Pancreas (tissue), 10 donors: Measurements from ENCODE around the gene PIGL. TPM values are rescaled to one million over a fixed set of nuclear protein-coding genes. Genes with fewer than 3 reads are reported as not detected.

Source experiments
- ATAC-seq, 4 donors: fragments of 200-7000 bp; cut with Tn5 transposase; one replicate each; pipeline versions ENCODE4 v1.8.0 to v1.9.1; 2020; ENCODE audit warnings: mild to moderate bottlenecking in 4 of 4, moderate library complexity in 4 of 4
- DNase-seq, 6 donors: peaks; one replicate each; pipeline ENCODE4 v3.0.0-alpha.2; 2020
- FAIRE-seq: peaks from 2 replicates; lab custom pipeline; 2012; peaks lifted over from hg19 to GRCh38; lab: Jason Lieb, UNC
- H3K27ac ChIP-seq, 4 donors: fragments of 200-600 bp; sonication (generic); 1 replicate in 3 of 4; 2 replicates in 1 of 4; pipeline versions ENCODE4 v1.5.0 to v1.8.0; 2020
- H3K27me3 ChIP-seq, 4 donors: fragments of 200-600 bp; one replicate each; pipeline ENCODE4 v1.8.0; 2021
- H3K36me3 ChIP-seq, 3 donors: fragments of 200-600 bp; sonication (generic) in 1 of 3; one replicate each; pipeline versions ENCODE4 v1.5.0 to v1.8.0; 2020 to 2021
- H3K4me1 ChIP-seq, 3 donors: fragments of 200-600 bp; one replicate each; pipeline ENCODE4 v1.8.0; 2021
- H3K4me3 ChIP-seq, 4 donors: fragments of 200-600 bp; sonication (generic) in 2 of 4; one replicate each; pipeline versions ENCODE4 v1.5.0 to v1.8.0; 2020 to 2021
- H3K9me3 ChIP-seq, 4 donors: fragments of 200-600 bp; one replicate each; pipeline ENCODE4 v1.8.0; 2021
- WGBS, 2 donors: extraction: QIAGEN DNeasy Blood & Tissue Kit; methylation state at CpG; one replicate each; pipeline ENCODE4 v1.1.7; 2013; 5-methylcytosine and 5-hydroxymethylcytosine counted together
- intact Hi-C, 3 donors: fragments of 100-400 bp; cut with DNase I; formaldehyde crosslinking; loops; one replicate each; pipeline versions ENCODE4 v1.11.1 to v1.14.2; 2022
- polyA plus RNA-seq, 2 donors: library from polyadenylated mRNA; stranded (reverse); fragments of 200-250 nt; gene quantifications; one replicate each; pipeline ENCODE4 v1.2.3, GENCODE V29; 2013
- total RNA-seq, 6 donors: library from RNA; stranded (reverse); fragmentation: NEBNext Ultra II Directional in 4 of 6; extraction: Animal tissue kit (Norgen Biotek cat#: 25700) in 4 of 6; gene quantifications; one replicate each; pipeline versions ENCODE4 v1.2.1 to v1.2.4, GENCODE V29; 2021 to 2023
- TF ChIP-seq, protein P1 (sequence below), 4 donors: fragments of 200-600 bp; sonication (generic) in 3 of 4; IDR thresholded peaks; one replicate each; pipeline versions ENCODE4 v1.5.0 to v1.8.0; 2021; ENCODE audit warnings: antibody characterized with exemption in 4 of 4
- donor health status: healthy with polysubstance abuse.
- donor health status: DM: no; HTN: no; CAD: no; lungs with moderate emphysema.
- donor health status: DM: no; HTN: no; CAD: no.
- donor health status: control.
- donor health status: control.
- donor health status: Bipolar disorder and iron deficiency.
- donor health status: DM: yes; HTN: yes; CAD: no.
- donor health status: DM: no; HTN: no; CAD: no.
- donor health status: DM: no; HTN: no; CAD: no.
- donor health status: DM: yes; HTN: yes; CAD: no.

The PIGL gene
- total and polyA plus RNA-seq, 8 donors: 11.3 to 27.1 (median 17.0) TPM

DNA sequence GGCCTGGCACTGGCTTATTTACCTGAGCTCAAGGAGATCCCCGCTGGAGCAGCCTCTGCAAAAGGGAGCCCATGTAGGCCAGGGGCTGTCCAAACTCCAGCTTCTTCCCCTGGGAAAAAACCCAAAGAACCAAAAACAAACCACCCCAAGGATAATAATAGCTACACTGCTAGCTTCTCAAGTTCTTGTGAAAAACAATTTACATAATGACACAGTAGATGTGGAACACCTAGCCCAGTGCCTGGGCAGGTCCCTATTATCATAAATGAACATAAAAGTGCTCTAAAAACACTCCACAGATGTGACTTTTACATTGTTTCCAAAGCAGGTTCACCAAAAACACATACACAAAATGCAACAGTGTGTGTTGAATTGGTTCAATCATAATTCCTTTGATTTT, 109.0 kb downstream of the PIGL start:
- Histone ChIP-seq H3K9me3 (no peaks in the 10 kb centered on the region), H3K36me3 (peaks cover 0 to 15% (median 6%) of the 10 kb centered on the region in 3 donors), H3K27me3 (no peaks in the 10 kb centered on the region), H3K4me1 (no peaks in the 10 kb centered on the region), H3K4me3 (no peak overlapping the region), H3K27ac (no peak overlapping the region)
- ATAC-seq (no peak), FAIRE-seq (no peak), DNase-seq (no peak)
- 93 to 100% methylated on average over 1 of the region's 1 CpG for WGBS, 2 donors
- intact Hi-C loops: no loop called here
- TF ChIP-seq, protein P1, sequence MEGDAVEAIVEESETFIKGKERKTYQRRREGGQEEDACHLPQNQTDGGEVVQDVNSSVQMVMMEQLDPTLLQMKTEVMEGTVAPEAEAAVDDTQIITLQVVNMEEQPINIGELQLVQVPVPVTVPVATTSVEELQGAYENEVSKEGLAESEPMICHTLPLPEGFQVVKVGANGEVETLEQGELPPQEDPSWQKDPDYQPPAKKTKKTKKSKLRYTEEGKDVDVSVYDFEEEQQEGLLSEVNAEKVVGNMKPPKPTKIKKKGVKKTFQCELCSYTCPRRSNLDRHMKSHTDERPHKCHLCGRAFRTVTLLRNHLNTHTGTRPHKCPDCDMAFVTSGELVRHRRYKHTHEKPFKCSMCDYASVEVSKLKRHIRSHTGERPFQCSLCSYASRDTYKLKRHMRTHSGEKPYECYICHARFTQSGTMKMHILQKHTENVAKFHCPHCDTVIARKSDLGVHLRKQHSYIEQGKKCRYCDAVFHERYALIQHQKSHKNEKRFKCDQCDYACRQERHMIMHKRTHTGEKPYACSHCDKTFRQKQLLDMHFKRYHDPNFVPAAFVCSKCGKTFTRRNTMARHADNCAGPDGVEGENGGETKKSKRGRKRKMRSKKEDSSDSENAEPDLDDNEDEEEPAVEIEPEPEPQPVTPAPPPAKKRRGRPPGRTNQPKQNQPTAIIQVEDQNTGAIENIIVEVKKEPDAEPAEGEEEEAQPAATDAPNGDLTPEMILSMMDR (IDR thresholded peaks at IDR 0.05): no peak

DNA sequence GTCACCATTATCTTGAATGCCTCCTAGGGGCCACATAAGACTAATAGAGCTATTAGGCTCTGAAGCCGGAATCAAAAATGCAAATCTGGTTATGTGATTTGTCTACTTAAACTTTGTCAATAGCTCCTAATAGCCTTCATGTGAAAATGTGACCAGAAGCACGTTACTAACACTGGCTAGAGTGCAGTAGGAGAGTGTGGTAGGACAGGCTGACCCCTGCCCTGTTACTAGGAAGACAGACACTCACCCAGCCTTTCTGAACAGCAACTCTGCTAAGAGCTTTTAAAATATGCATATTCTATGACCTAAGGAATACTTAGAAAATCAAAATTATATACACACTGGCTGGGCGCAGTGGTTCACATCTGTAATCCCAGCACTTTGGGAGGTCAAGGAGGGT, 110.0 kb downstream of the PIGL start:
- Histone ChIP-seq H3K4me3 (no peak overlapping the region), H3K27me3 (no peaks in the 10 kb centered on the region), H3K4me1 (no peaks in the 10 kb centered on the region), H3K27ac (no peak overlapping the region), H3K36me3 (peaks cover 0 to 15% (median 6%) of the 10 kb centered on the region in 3 donors), H3K9me3 (no peaks in the 10 kb centered on the region)
- no peak for DNase-seq
- TF ChIP-seq, protein P1 (IDR thresholded peaks at IDR 0.05): no peak
- ATAC-seq: no peak
- 97% methylated on average over 3 of the region's 3 CpGs for WGBS, 2 donors
- no peak for FAIRE-seq
- intact Hi-C loops: no loop called here

DNA sequence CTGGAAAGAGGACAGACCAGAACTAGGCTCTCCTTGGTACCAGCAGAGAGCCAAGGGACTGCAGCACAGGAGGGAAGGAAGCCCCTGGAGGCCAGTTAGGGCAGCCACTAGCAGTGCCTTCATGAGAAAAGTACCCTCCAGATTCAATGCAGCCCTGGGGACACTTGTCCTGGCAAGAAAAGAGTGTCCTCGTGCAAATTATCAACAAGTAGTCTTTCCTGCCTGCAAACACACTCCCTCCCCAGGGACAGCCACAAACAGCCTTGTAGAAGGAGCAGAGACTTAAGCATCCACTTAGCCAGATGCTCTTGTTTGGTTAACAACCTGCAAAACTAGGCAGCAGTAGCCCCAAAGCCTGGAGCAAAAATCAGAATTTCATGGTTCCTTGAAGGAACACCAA, 112.0 kb downstream of the PIGL start:
- no peaks in the 10 kb centered on the region for H3K9me3 ChIP-seq
- no peak overlapping the region for H3K4me3 ChIP-seq
- ATAC-seq (peak in 1 of 4 donors; percentile 29), DNase-seq (no peak), FAIRE-seq (no peak)
- WGBS, 2 donors: 30 to 42% methylated on average over 1 of the region's 1 CpG
- no peaks in the 10 kb centered on the region for H3K27me3 ChIP-seq
- TF ChIP-seq, protein P1 (IDR thresholded peaks at IDR 0.05): no peak
- H3K4me1 ChIP-seq: no peaks in the 10 kb centered on the region
- no peak overlapping the region for H3K27ac ChIP-seq
- H3K36me3 ChIP-seq: peaks cover 0 to 15% (median 6%) of the 10 kb centered on the region in 3 donors
- intact Hi-C loops: no loop called here

DNA sequence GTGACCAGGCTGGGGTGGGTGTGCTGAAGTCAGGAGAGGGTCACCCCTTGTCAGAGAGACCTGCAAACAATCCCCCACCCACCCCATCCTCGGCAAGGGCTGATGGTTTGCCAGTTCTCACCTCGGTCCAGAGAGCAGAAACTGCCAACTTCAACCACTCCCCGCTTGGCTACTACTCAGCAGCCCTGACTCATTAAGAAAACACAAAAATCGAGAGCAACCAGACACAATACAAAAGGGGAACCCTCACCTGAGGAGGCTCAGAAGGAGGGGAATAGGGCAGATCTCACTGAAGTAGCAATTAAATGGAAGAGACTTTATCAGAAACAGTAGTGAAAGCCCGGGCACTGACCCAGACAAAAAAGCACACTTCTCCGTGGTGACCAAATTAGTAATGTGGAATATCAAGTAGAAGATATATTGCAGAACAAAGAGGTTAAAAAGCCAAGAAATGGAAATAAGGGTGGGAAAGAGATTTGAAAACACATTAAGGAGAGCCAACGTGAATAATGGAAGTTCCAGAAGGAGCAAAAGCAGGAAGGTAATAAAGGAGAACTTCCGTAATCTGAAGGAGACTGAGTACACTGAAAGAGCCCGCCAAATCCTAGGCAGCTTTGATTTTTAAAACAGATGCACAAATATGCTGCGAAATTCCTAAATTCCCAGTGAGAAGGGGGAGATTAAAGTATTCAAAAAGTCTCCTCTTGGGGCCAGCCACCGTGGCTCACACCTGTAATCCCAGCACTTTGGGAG, 112.7 kb downstream of the PIGL start:
- Histone ChIP-seq H3K27ac (no peak overlapping the region), H3K4me3 (no peak overlapping the region), H3K36me3 (peaks cover 0 to 15% (median 6%) of the 10 kb centered on the region in 3 donors), H3K9me3 (no peaks in the 10 kb centered on the region), H3K4me1 (no peaks in the 10 kb centered on the region), H3K27me3 (no peaks in the 10 kb centered on the region)
- WGBS, 2 donors: 72 to 79% methylated on average over 11 of the region's 11 CpGs
- ATAC-seq (peak; percentile 76 to 90 (median 81)), FAIRE-seq (no peak), DNase-seq (peak in 1 of 6 donors; percentile 39)
- TF ChIP-seq, protein P1 (IDR thresholded peaks at IDR 0.05): no peak
- intact Hi-C loops: no loop called here

DNA sequence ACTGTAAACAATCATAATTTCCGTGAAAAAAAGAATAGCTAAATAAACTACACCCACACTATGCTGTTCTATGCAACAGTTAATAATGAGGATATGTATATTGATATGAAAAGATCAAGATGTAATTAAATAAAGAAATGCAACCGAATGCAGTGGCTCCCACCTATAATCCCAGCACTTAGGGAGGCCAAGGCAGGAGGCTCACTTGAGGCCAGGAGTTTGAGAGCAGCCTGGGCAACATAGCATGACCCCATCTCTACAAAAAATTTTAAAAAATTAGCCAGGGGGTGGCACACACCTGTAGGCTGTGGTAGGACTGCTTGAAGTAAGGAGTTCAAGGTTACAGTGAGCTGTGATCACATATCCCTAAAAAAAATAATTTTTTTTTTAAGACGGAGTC, 121.4 kb downstream of the PIGL start:
- no peak for FAIRE-seq
- TF ChIP-seq, protein P1 (IDR thresholded peaks at IDR 0.05): no peak

More for the DNA sequence above, 121.4 kb downstream of the PIGL start:
- no peak for ATAC-seq
- no peak overlapping the region for H3K27ac ChIP-seq
- H3K4me3 ChIP-seq: no peak overlapping the region
- DNase-seq: no peak
- no peaks in the 10 kb centered on the region for H3K9me3 ChIP-seq
- H3K27me3 ChIP-seq: no peaks in the 10 kb centered on the region
- intact Hi-C loops: no loop called here
- no peaks in the 10 kb centered on the region for H3K36me3 ChIP-seq
- H3K4me1 ChIP-seq: no peaks in the 10 kb centered on the region
- WGBS, 2 donors: 86 to 94% methylated on average over 3 of the region's 3 CpGs
